Myometrial cell (primary cell): Measurements from ENCODE around the gene SLC16A14. TPM values are rescaled to one million over a fixed set of nuclear protein-coding genes. Genes with fewer than 3 reads are reported as not detected.

Source experiments
- total RNA-seq: library from RNA; depleted of rRNA; stranded (reverse); fragments of >200 nt; gene quantifications from 2 replicates; pipeline ENCODE4 v1.2.3, GENCODE V29; 2015

The SLC16A14 gene
- 3.5 and 5.2 TPM in 2 replicates for total RNA-seq

GRCh38 chr2:230068651-230069055, at the start of gene SLC16A14:
SLC16A14 (minus strand) TSS chr2:230068924; CDS start chr2:230059352, 9,572 bp downstream.

Other genes starting within 250 kb of the SLC16A14 start
- 103 and 119 TPM in 2 replicates for gene TRIP12, start 146.9 kb downstream of the SLC16A14 start, total RNA-seq
- 3.7 TPM in 2 replicates for gene FBXO36, start 146.4 kb downstream of the SLC16A14 start, total RNA-seq
- gene SP110, start 151.1 kb upstream of the SLC16A14 start, total RNA-seq, result 12.6 and 17.9 TPM in 2 replicates
- 1.2 and 1.7 TPM in 2 replicates for gene SP140, start 156.8 kb upstream of the SLC16A14 start, total RNA-seq